Testis (tissue), 3 donors: ENCODE measurements around the gene NMNAT1. TPM values are rescaled to one million over a fixed set of nuclear protein-coding genes. Genes with fewer than 3 reads are reported as not detected.
"Not testable (repeated sequence)": the region's sequence is repeated elsewhere in the genome, so short reads cannot be mapped to it uniquely, and the experiment has no call there.

Experiments used
- DNase-seq: peaks from one replicate; pipeline ENCODE4 v3.0.0-alpha.2; 2019
- H3K27ac ChIP-seq, 2 donors: fragments of 200-600 bp; sonication (generic); one replicate each; pipeline ENCODE4 v1.5.1; 2019
- H3K27me3 ChIP-seq: fragments of 200-600 bp; sonication (generic); one replicate; pipeline ENCODE4 v1.5.1; 2019
- H3K36me3 ChIP-seq: fragments of 200-600 bp; sonication (generic); one replicate; pipeline ENCODE4 v1.5.1; 2017; ENCODE audit warnings: low read depth; ENCODE audit errors: missing control alignments
- H3K4me1 ChIP-seq: fragments of 200-600 bp; sonication (generic); one replicate; pipeline ENCODE4 v1.5.1; 2019
- H3K4me3 ChIP-seq, 2 donors: fragments of 200-600 bp; sonication (generic); one replicate each; pipeline ENCODE4 v1.5.1; 2017 to 2019
- H3K9me3 ChIP-seq: fragments of 200-600 bp; sonication (generic); one replicate; pipeline ENCODE4 v1.5.1; 2017
- CTCF ChIP-seq, 3 experiments: fragments of 450-650 bp in 2 of 3; fragments of 200-600 bp in 1 of 3; sonication (generic) in 1 of 3; IDR thresholded peaks; one replicate each; pipeline ENCODE4 v1.5.1; 2016 to 2019; ENCODE audit warnings: antibody characterized with exemption in 3 of 3, mild to moderate bottlenecking in 2 of 3, moderate library complexity in 1 of 3
- POLR2A ChIP-seq: fragments of 450-650 bp; IDR thresholded peaks from one replicate; pipeline ENCODE4 v1.6.1; 2017; ENCODE audit warnings: antibody characterized with exemption, mild to moderate bottlenecking, moderate library complexity
- WGBS, 2 donors: methylation state at CpG; one replicate each; pipeline ENCODE4 v1.1.5; 2018; 5-methylcytosine and 5-hydroxymethylcytosine counted together
- intact Hi-C: fragments of 100-400 bp; cut with DNase I; formaldehyde crosslinking; loops from one replicate; pipeline ENCODE4 v1.15.1; 2023; ENCODE audit warnings: low total_unique reads
- polyA plus RNA-seq: library from polyadenylated mRNA; stranded (reverse); fragments of 350-450 nt; fragmentation: Illumina TruSeq; extraction: RNeasy Lipid Tissue Mini Kit (QIAGEN cat#74804); gene quantifications from one replicate; pipeline ENCODE4 v1.2.3, GENCODE V29; 2014; ENCODE audit warnings: low read depth, low replicate concordance; ENCODE audit not compliant: insufficient read depth
- total RNA-seq, 2 donors: library from RNA; depleted of rRNA; stranded (reverse); fragments of >200 nt; gene quantifications; one replicate each; pipeline ENCODE4 v1.2.3, GENCODE V29; 2016

Gene NMNAT1
- total and polyA plus RNA-seq, 3 donors from 2014 or later, result 8.1 to 13.0 (median 12.2) TPM

GRCh38 chr1:9916452-9916851 lies 26.8 kb upstream of the NMNAT1 start:
- no peak for TF ChIP-seq CTCF (IDR thresholded peaks at IDR 0.05)
- TF ChIP-seq POLR2A, result no peak
- Histone ChIP-seq H3K27ac (no peak overlapping the region), H3K9me3 (no peaks in the 10 kb centered on the region), H3K27me3 (no peaks in the 10 kb centered on the region), H3K36me3 (no peaks in the 10 kb centered on the region), H3K4me1 (peaks cover 2% of the 10 kb centered on the region), H3K4me3 (no peak overlapping the region)
- 58 to 74% methylated on average over 2 of the region's 2 CpGs for WGBS, 2 donors
- intact Hi-C loops, result no loop called here
- DNase-seq, result no peak

GRCh38 chr1:9917495-9917894 lies 25.8 kb upstream of the NMNAT1 start:
- H3K9me3 ChIP-seq, H3K27ac ChIP-seq, DNase-seq, H3K36me3 ChIP-seq, H3K4me1 ChIP-seq, H3K4me3 ChIP-seq, intact Hi-C loops, H3K27me3 ChIP-seq: not testable (repeated sequence)
- WGBS, 2 donors, result 93 to 97% methylated on average over 3 of the region's 3 CpGs

DNA sequence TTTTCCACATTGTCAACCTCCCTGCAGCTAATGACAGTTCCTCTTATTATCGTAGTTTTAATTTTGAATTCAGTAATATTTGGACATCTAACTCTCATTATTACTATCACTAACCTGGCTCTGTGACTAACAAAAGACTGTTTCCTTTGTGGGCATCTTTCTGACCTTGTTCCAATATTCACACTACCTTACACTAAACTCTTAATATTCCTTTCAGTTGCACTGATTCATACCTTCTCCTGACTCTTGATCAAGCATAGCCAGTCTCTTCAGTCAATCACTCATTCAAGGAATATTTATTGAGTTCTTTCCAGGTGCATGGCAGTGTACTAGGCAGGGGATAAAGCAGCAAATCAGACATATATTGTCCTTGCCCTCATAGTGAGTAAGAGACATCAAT lies 25.4 kb upstream of the NMNAT1 start:
- WGBS, 2 donors, result 94 to 96% methylated on average over 1 of the region's 1 CpG
- H3K9me3 ChIP-seq, result no peaks in the 10 kb centered on the region
- no peak overlapping the region for H3K4me3 ChIP-seq
- no peaks in the 10 kb centered on the region for H3K27me3 ChIP-seq
- H3K4me1 ChIP-seq, result no peaks in the 10 kb centered on the region
- no peak for DNase-seq
- H3K36me3 ChIP-seq, result no peaks in the 10 kb centered on the region
- intact Hi-C loops, result no loop called here
- no peak for TF ChIP-seq CTCF (IDR thresholded peaks at IDR 0.05)
- no peak for TF ChIP-seq POLR2A
- no peak overlapping the region for H3K27ac ChIP-seq

GRCh38 chr1:9920606-9921005 lies 22.7 kb upstream of the NMNAT1 start:
- Histone ChIP-seq H3K9me3 (no peaks in the 10 kb centered on the region), H3K4me3 (no peak overlapping the region), H3K27me3 (no peaks in the 10 kb centered on the region), H3K27ac (no peak overlapping the region), H3K36me3 (no peaks in the 10 kb centered on the region), H3K4me1 (no peaks in the 10 kb centered on the region)
- DNase-seq, result no peak
- intact Hi-C loops, result no loop called here
- TF ChIP-seq POLR2A, result no peak
- no peak for TF ChIP-seq CTCF (IDR thresholded peaks at IDR 0.05)
- WGBS, 2 donors, result 85 to 96% methylated on average over 5 of the region's 5 CpGs

DNA sequence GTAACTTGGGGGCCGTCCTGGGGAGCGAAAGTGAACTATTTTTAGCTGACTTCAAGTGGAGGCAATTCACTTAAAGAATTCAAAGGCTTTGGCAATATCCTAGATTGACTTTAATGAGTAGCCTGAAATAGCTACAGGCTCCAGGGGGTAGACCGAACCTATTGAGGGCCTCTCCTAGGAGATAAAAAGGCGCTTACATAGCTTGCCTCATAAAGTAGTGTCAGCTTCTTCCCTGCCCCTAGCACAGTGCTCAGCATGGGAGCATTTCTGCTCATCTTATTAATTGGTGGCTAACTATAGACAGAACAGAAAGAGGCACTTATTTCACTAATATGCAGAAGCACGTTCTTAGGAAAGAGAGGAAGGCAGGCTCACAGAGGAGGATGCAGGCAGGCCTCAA lies 20.9 kb upstream of the NMNAT1 start:
- no peak overlapping the region for H3K4me3 ChIP-seq
- H3K27me3 ChIP-seq, result no peaks in the 10 kb centered on the region
- H3K36me3 ChIP-seq, result no peaks in the 10 kb centered on the region
- 71 to 75% methylated on average over 5 of the region's 5 CpGs for WGBS, 2 donors
- H3K9me3 ChIP-seq, result no peaks in the 10 kb centered on the region
- H3K4me1 ChIP-seq, result no peaks in the 10 kb centered on the region
- intact Hi-C loops, result no loop called here
- TF ChIP-seq POLR2A (no peak), CTCF (IDR thresholded peaks at IDR 0.05) (no peak)
- DNase-seq, result no peak
- no peak overlapping the region for H3K27ac ChIP-seq
